HG03108 (cell line): Measurements from ENCODE around the gene SLC38A10.

ENCODE experiments used
- ATAC-seq: cut with Tn5 transposase; IDR thresholded peaks from one replicate; pipeline ENCODE4 v1.9.1; 2021; ENCODE audit warnings: moderate library complexity; ENCODE audit not compliant: unreplicated experiment

Gene SLC38A10

DNA sequence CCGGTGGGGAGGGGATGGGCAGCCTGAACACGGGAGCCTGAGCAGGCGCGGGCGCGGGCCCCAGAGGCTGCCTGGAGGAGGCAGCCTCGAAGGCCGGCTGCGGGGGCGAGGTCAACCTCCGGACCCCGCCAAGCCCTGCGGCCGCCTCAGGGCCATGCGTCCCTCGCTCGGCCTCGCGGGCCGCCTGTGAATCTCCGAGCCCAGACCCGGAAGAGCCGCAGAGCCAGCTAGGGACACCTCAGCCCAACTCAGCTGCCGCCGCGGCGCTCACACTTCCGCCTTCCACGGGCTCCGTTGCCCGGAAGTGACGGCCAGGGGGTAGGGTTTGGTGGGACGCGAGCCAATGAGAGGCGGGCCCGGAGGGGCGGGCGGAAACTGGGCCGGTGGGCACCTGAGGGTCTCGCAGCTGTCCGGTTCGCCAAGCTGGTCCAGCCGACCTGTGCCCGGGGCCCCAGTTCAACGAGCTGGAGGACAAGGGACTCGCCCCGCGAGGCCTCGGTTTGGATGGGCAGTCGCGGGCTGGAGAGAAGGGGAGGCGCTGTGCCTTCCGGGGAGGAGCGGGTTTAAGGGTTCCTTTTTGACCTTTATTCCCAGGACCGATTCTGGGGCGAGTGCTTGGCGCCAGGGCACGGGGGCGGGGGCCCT lies at the start of gene SLC38A10:
Gene SLC38A10, minus strand, starts transcription at position 277 of the 645 bp plus-strand sequence. CDS start 386 bp downstream, outside the sequence.
- ATAC-seq = peak; percentile 86

- no peak for ATAC-seq
Measured at GRCh38 chr17:81342269-81343070, 47.4 kb upstream of the SLC38A10 start.

DNA sequence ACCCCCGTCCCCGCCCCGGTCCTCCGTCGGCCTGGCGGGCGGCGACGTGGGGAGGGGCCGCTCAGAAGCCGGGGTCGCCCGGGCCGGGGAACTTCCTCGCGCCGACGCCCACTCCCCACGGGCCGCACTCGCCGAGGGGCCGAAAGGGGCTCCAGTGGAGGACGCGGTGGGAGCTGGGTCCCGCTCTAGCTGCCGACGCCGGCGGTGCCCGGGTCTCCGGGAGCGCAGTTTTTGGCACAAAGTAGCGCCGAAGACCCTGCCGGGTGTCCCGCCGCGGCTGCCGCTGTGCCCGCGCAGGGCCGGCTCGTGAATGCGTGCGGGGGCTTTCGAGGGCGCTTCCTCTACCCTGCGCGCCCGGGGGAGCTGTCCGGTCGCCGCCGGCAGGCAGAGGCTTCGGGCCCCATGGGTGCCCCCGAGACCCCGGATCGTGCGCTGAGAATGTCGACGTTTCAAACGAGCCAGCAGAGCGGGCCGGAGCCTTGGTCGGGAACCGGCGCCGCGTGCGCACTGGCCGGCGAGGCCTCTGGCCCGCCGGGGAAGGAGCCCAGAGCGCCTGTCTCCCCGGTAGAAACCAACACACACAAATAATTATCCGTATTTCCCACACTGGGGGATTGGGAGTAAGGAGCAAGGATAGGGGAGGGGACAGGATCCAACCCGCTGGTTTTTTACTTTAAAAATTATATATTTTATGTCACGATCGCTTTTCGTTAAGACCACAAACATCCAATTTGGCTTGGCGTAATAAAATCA lies 46.6 kb upstream of the SLC38A10 start:
- no peak for ATAC-seq

DNA sequence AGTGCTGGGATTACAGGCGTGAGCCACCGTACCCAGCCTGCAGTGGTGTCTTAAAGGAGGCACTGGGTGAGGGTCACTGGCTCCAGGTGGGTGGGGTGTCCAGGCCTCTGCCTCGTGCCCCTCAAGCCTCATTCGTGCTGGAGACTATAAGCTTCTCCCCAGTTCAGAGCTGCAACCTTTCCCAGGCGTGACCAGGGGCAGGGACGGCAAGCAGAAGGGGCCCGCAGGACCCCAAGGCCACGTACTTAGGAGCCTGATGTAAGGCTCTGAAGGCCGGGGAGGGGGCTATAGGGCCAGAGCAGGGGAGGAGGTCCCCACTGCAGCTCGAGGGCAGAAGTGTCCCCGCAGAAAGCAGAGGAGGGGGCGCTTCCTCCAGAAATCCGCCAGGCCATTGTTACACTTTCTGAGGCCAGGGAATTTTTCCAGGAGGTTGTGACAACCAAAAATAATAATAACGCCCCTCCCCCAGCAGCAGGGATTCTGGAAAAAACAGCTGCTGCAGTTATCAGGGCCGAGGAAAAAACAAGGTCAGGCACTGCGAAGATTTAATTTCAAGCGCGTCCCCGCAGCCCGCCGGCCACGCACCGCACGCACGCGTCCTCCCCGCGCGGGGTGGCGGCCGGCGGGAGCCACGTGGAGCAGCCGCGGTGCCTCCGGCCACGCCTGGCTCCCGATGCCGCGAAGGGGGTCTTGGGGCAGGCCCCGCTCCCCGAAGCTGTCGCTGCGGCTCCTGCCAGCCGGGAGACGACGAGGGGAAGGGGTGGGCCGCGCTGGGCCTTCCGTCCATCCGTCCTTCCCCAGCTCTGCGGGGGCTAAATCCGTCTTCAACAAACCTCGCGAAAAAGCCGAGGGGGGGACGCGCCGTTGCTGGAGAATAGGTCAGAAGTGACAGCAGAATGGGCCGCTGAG lies 45.8 kb upstream of the SLC38A10 start:
- no peak for ATAC-seq

DNA sequence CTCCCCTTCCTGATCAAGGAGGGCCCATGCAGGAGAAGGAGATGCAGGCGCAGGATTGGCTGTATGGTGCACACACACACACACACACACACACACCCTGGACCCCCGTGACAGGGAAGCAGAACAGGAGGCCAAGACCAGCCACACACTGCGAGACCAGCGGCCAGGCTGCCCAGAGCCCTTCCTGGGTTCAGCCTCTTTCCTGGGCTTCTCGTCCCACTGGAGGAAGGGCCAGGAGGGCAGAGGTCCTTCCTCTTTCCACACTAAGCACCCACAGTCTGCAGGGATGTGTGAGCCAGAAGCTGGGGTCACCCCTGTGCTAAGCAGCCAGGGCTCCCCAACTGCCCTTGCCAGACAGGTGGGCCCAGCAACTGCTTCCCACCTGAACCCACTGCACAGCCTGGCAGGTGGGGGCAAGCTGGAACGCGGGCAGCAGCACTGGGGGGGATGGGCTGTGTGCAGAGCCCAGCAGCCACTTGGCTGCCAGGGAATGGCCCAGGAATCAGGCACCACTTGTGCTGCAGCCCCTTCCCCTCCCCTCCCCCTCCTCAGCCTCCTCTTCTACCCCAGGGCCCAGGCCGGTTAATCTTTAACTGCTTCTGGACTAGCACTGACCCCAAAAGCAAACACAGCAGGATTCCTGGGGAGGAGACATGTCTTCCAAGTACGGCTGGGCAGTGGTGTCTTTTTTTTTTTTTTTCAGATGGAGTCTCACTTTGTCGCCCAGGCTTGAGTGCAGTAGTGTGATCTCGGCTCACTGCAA lies 44.6 kb upstream of the SLC38A10 start:
- ATAC-seq = no peak

DNA sequence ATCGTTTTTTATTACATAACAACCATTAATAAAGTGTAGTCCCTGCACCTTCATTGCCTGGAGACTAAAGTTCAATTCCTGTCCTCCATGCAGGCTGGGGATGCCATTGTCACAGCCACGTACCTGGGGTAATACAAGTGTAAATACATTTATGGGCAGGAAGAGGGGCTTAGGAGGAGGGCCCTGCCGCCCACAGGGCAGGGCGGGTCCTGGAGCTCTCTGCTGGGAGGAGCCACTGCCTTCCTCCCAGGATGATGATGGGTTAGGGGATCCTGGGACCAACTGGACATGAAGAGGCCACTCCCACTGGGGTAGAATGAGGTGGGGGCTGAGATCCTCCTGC lies 44.1 kb upstream of the SLC38A10 start:
- ATAC-seq = no peak

DNA sequence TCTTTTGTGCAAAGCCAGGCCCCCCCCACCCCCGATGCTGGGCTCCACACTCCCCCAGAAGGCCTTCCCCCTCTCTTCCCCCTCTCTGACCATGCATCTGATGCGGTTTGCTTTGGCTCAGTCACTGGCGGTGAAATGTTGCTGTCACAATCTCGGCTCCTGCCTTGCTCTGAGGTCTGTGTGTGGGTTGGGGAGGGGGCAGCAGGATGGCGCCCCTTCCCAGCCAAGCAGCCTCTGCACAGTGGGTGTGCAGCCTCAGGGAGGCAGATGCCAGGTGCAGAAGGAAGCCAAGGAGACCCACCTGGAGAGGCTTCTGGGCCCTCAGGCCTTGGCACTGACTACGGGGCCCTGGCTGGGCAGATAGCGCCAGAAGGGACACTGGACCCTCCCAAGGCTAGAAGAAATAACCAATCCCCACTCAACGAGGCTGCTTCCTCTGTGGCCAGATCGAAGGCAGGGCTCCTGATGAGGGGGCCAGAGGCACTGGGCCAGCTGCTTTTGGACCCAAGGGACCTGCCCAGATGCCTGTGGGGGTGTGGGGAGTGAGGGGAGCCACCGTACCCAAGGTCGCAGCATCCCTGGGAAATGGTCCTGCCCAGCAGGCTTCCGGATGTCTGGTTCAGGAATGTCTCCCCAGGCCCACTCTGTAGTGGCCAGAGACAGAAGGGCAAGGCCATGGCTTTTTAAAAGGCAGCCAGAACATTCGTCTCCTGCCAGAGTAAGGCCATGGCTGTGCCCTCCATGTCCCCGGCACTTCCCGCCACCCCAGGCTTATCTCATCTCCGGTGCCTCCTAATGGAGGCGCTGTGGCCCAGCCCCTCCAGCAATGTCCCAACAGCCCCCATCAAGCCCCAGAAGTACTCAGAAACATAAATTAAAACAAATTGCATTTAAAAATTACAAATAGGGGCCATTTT lies 43.4 kb upstream of the SLC38A10 start:
- ATAC-seq = no peak

DNA sequence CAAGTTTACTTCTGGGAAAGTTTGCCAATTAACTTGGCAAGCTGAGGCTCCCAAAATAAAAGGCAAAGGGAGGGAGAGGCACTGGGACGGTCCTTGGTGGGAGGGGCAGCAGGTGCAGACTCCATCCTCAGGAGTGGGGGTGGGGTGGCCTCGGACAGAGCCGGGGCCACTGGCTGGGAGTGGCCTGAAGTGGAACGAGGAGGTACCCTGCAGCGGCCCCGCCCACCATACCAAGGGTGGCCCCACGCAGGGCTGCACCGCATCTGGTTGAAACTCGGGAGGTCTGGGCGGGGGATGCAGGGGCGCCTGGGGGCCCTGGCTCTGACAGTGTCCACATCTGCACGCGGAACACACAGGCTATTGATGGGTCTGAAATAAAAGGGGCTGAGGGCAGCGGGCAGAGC lies 42.4 kb upstream of the SLC38A10 start:
- no peak for ATAC-seq

GRCh38 chr17:81336930-81337325 lies 41.8 kb upstream of the SLC38A10 start:
- ATAC-seq = no peak

- ATAC-seq = no peak
Measured at GRCh38 chr17:81336296-81336929, 41.3 kb upstream of the SLC38A10 start.

DNA sequence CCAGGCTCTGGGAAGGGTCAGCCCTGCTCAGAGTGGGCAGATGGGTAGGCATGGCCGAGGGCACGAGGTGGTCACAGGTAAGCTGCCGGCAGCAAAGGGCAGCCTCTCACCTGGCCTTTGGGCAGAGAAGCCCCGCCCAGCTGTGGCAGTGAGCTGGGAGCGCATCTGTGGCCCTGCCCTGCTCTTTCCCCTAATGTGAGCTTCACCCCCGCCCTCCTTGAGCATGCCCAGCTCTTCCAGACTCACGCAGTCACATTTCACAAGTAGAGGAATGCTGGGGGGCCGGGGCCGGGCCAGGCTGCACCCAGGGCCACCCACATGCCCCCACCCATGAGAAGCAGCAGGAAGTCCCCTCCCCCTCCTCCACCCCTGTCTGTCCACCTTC lies 40.7 kb upstream of the SLC38A10 start:
- no peak for ATAC-seq

DNA sequence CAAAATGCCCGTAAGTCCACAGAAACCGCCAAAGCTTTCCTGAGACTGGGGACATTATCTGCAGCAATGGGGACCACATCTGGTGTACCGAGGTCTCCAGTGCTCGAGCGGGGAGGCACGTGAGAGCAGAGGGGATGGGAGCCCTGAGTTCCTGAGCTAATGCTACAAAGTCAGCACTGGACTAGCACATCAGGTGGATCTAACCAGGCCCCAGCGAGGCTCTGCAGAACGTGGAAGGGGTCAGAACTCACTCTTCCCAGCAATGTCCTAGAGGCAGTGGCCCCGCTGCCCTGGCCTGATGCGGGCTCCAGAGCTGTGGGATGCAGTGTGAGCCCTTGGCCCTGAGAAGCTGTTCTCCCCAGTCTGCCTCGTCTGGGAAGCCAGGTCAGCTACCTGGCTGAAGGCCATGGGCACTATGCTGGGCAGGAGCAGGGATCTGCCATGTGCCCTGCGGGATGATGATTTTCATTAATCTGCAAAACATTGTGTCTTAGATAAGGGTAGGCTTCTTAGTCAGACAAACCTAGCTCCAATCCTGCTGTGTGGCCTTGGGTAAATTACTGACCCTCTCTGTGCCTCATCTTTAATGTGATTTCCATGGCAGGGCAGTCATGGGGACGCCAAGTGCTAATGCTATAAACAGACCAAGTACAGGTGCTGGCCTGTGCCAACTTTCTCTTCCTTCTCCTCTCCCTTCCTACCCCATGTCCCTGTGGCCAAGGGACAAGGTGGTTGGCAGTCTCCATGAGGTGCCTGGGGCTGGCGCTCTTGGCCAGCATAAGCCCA lies 40.1 kb upstream of the SLC38A10 start:
- ATAC-seq = no peak

- ATAC-seq = no peak
Measured at GRCh38 chr17:81334391-81334901, 39.3 kb upstream of the SLC38A10 start.

DNA sequence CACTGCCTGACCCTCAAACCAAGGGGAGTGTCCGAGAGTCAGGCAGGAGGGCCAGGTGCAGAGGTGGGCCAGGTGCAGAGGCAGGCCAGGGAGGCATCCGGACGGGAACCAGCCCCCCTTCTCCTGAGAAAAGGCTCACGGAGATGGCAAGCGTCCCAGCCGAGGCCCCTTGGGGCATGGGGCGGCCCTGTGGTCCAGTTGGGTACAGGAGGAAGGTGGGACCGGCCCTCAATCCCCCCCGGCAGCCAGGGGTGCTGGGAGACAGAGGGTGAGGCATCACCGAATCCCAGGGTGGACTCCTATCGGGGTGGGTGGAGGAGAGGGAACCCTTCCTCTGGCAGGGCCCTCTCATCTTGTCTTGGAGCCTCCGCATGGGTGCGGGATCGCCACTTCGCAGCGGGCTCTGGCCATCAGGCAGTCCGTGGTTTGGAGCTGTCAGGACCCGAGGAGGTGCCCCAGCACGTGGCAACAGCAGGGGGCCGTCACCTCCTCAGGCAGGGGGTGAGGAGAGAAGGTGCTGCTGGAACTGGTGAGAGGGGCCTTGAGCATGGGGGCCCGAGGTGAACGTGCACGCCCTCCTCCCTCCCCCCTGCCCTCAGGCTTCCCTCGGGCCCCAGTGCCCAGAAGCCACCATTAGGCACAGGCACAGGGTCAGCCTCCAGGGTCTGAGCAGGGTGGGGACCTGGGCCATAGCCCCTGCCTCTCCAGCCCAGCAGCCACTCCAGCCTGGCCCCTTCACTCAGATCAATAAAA lies 38.7 kb upstream of the SLC38A10 start:
- ATAC-seq = no peak

GRCh38 chr17:81332914-81333528 lies 37.9 kb upstream of the SLC38A10 start:
- ATAC-seq = no peak

DNA sequence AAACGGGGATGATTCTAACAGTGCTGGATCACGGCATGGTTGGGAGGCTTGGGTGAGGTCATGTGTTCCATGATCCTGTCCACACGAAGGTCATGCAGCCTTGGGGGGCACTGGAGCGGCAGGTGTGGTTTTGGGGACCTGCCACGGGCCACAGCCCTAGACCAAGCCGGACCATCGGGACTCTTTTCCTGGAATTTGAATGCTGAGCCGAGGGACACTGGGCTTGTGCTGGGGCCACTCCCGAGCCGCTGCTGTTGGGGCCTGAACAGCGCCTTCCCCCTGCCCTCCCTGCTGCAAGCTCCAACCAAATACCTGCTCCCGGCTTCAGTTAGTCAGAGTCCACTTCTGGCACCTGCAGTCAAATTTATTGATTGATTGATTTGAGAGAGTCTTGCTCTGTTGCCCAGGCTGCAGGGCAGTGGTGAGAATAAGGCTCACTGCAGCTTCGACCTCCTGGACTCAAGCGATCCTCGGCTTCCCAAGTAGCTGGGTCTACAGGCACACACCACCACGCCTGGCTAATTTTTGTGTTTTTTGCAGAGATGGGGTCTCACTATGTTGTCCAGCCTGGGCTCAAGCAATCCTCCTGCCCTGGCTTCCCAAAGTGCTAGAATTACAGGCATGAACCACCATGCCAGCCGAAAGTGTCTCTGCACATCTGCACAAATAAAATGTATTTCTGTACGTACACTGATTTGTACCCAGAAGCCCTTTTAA lies 37.2 kb upstream of the SLC38A10 start:
- ATAC-seq = no peak
